SIG-M5 treated with dmso at 0.1 percent for 504 hours (cell line): ENCODE data around the gene ASPG.
"Not testable (repeated sequence)": the region's sequence is repeated elsewhere in the genome, so short reads cannot be mapped to it uniquely, and the experiment has no call there.

Experiments used
- DNase-seq: peaks from one replicate; lab custom pipeline; 2025; ENCODE audit not compliant: unreplicated experiment; lab: John Stamatoyannopoulos, UW

The ASPG gene

GRCh38 chr14:104144911-104145825, 59.7 kb downstream of the ASPG start:
- DNase-seq: no peak

DNA sequence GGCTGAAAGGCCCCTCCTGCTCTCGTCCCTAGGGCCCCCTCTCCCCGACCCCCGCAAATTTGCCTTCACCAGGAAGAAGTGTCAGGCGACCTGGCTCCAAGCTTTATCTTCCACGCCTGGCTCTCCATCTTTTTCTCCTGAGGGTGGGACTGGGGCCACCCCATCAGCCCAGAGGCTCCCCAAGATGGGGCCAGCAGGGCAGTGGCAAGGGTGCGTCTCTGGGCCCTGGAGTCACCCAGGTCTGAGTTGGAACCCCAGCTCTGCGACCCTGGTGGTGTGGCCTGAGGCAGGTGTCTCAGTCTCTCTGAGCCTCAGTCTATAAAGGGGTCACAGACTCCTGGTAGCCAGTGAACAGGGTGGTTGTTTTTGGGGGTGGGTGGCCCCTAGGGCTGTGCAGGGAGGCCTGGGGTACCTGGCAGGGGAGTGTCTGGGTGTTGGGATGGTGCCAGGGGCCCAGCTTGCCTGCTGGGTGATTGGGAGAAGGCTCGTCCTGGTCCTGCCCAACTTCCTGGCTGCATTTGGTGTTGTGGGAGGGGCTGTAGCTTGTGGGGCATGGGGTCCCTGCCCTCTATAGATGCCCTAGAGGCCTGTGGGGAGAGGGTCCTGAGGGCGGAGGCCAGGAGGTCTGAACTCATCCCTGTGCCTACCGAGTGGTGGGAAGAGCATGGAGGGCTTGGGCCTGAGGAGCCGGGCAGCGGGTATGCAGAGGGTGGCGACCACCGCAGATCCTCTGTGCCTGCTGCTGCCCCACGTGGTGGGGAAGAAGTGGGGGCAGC, 60.5 kb downstream of the ASPG start:
- DNase-seq: no peak

DNA sequence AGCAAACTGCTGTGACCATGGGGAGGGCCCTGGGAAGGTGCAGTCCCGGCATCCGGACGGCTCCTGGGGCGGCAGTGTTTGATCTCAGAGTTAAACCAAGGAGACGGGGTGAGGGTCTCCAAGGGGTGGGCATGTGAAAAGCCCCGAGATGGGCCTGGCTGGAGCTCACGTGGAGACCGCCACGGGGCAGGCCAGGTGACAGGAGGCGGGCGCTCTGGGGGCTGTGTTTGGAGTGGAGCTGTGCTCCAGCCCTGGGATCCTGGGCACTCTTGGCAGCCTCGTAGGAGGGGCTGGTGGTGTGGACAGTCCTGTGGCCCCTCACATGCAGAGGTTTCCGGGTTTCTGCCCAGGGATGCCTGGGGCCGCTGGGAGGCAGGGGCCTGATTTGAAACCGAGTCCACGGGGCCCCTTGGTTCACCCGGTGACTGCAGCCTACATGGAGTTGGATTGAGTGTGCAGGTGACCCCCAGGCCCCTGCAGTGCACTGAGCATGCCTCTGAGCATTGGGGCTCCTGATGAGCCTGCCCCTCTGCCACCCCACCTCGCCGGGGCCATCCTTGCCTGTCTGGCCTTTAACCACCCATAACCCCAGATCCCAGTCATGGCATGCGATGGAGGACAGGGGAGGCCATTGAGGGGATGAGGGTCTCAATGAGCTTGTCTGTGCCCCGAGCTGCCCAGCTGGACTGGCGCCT, 61.3 kb downstream of the ASPG start:
- DNase-seq: no peak

DNA sequence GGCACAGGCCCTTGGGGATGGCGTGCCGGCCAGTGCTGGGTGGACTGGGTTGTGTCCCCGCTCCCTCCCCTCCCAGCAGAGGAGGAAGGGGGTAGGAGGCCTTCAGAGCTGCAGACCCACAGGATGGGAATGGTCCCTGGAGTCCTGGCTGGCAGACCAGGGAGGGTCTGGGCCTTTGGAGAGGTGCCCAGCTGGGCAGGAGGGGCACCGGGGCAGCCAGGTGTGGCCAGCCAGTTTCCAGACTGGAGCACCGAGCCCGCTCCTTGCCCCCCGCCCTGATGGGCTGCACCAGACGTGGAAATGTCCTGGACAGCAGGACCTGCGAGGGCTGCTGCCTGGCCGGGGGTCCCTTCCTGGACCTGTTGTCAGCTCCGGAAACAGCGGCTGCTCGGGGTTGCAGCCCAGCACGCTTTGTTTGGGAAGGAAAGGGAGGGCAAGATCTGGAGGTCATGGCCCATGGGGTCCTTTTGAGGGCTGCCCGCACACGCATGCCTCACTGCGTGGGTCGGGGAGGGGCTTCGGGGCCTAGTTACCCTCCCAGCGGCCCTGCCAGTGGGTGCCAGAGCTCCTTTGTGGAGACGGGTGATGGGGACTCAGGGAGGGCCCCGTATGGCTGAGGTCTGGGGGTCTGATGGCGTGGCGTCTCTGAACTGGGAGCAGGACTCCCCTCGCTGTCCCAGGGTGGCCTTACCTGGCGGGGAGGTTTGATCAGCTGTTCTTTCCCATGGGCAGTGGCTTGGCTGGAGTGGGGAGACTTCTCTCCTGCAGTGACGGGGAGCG, 62.0 kb downstream of the ASPG start:
- DNase-seq: no peak

GRCh38 chr14:104148433-104149277, 63.2 kb downstream of the ASPG start:
- DNase-seq: no peak

GRCh38 chr14:104149278-104149595, 63.7 kb downstream of the ASPG start:
- DNase-seq: no peak

DNA sequence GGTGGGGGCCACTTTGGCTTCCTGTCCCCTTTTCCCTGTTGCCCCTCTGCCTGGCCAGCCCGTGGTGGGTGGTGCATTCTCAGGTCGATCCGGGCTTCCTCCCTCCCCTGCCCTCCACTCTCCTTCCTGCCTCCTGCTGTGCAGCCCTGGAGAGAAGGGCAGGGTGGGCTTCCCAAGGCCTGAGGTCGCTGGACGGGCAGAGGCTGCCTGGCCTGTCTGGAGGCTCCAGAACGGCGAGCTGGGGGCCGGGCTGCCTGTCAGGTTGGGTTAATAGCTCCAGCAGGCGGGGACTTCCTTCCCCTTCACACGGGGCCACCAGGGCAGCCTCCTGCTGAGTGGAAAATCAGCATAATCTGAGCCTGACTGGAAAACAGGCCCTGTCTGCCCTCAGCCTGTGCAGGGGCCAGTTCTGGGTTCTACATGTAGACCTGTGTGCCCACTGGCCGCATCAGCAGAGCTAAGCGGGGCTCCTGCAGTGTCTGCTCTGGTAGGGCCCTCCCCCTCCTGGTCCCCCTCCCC, 64.2 kb downstream of the ASPG start:
- DNase-seq: no peak

- no peak for DNase-seq
Observed at GRCh38 chr14:104150136-104151025, 64.9 kb downstream of the ASPG start.

- DNase-seq: no peak
Observed at GRCh38 chr14:104151026-104151381, 65.5 kb downstream of the ASPG start.

DNA sequence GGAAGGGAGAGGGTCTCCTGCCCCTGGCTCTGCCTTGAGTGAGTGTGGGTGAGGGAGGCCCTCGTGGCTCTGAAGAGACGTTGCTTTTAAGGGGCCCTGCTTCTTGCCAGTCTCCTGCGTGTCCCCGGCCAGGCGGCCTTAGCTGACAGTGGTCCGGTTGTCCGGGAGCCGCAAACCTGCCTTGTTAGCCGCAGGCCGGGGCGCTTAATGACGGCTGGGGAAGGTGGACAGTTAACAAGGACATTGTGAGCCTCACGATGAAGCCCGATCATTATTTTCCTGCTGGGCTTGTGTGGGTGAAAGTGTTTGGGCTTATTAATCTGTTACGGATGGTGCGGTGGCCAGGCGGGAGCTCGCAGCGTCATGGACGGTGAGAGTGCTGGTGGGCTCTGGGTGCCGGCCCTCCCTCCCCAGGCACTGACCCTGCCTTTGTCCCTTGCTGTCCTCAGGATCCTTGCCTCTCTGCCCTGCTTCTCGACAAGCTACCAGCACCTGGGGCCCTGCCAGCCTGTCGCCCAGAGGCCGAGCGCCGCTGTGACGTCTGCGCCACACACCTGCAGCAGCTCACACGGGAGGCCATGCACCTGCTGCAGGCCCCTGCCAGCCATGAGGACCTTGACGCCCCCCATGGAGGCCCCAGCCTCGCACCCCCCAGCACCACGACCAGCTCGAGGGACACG, 66.2 kb downstream of the ASPG start:
- DNase-seq: no peak

- no peak for DNase-seq
Observed at GRCh38 chr14:104152246-104152575, 66.7 kb downstream of the ASPG start.

DNA sequence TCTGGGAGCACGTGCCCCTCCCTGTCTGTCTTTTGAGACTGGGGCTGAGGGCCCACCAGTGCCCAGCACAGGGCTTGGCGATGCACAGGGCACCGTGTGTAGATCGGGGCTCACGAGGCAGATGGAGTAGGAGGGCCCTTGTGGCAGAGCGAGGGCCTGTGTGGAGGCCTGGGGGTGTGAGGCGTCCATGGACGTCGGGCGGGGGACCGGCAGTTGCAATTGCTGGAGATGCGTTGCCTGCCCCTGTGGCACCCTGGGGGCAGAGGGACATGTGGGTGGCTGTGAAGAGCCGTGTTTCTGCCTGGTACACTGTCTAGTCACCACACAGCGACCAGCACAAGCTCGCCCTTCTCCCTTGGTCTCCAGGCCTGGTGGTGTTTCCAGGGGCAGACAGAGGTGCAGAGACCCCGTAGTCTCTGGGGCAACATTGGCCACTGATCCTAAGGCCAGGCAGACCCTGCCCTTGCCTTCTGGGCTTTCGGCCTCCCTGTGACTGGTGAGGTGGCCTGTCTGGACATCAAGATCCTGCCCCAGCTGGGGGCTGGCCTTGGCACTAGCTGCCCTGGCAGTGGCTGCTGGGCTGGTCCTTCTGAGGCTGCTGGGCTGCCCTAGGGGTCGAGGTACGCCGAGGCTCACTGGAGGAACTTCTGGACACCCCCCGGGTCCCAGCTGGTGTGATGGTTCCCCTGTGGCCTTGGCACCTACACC, 67.3 kb downstream of the ASPG start:
- no peak for DNase-seq

DNA sequence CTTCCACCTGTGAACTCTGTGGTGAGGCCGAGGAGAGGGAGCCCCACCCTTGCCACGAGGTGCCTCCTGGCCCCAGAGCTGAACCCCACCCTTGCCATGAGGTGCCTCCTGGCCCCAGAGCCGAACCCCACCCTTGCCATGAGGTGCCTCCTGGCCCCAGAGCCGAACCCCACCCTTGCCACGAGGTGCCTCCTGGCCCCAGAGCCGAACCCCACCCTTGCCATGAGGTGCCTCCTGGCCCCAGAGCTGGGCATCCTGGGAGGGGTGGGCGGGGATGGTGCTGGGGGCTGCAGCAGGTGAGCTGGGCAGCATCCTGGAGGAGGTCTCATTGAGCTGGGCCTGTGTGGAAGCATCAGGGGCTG, 67.9 kb downstream of the ASPG start:
- DNase-seq: not testable (repeated sequence)

DNA sequence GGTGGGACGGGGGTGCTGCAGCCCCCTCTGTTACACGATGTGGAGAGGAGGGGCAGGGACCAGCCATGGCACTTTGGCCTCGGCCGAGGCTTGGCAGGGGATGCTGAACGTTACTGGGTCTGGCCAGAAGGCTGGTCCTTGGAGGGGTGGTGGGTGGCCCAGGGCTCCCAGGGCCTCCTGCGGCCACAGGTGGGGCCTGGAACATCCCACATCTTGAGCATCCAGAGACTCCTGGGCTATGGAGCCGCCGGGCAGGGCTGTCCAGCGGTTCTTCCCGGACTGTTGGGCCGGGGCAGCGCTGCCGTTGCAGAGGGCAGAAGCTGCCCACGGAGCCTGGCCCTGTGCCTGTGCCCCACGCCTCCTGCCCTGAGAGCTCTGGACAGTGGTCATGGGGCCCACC, 68.7 kb downstream of the ASPG start:
- DNase-seq: no peak

- no peak for DNase-seq
Observed at GRCh38 chr14:104155513-104155912, 70.0 kb downstream of the ASPG start.

GRCh38 chr14:104156142-104156541, 70.6 kb downstream of the ASPG start:
- no peak for DNase-seq

GRCh38 chr14:104157016-104157928, 71.8 kb downstream of the ASPG start:
- no peak for DNase-seq
